ENCODE results near the gene ILDR2. TPM values are rescaled to one million over a fixed set of nuclear protein-coding genes. Genes with fewer than 3 reads are reported as not detected.

Gene ILDR2, protein sequence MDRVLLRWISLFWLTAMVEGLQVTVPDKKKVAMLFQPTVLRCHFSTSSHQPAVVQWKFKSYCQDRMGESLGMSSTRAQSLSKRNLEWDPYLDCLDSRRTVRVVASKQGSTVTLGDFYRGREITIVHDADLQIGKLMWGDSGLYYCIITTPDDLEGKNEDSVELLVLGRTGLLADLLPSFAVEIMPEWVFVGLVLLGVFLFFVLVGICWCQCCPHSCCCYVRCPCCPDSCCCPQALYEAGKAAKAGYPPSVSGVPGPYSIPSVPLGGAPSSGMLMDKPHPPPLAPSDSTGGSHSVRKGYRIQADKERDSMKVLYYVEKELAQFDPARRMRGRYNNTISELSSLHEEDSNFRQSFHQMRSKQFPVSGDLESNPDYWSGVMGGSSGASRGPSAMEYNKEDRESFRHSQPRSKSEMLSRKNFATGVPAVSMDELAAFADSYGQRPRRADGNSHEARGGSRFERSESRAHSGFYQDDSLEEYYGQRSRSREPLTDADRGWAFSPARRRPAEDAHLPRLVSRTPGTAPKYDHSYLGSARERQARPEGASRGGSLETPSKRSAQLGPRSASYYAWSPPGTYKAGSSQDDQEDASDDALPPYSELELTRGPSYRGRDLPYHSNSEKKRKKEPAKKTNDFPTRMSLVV
- total RNA-seq, result not detected in 2 replicates

GRCh38 chr1:166975361-166976129, at the start of gene ILDR2:
Gene ILDR2, minus strand, starts transcription at chr1:166975540. Its CDS starts 272 bp downstream, at chr1:166975268.

GRCh38 chr1:166988974-166989515, 13.7 kb upstream of the ILDR2 start, which contains the start of gene MAEL:
Gene MAEL, plus strand, starts transcription at chr1:166989280. Its CDS starts 73 bp downstream, at chr1:166989353.

GRCh38 chr1:166875734-166876539, 99.4 kb downstream of the ILDR2 start, which contains the start of gene TADA1:
Gene TADA1, minus strand, starts transcription at chr1:166876264. Its CDS starts 31 bp downstream, at chr1:166876233.

Small RNA genes lying within 50 kb of the gene (small RNA-seq; reads per million reads assigned to genes)
- 0.27 reads per million, percentile 4 among the genes with 10 or more reads in this experiment for gene RNA5SP65

Other genes with a start within 250 kb of the ILDR2 start
- gene POGK, start 136.1 kb downstream of the ILDR2 start, total RNA-seq, result 34.3 and 35.5 TPM in 2 replicates
- gene TADA1, start 99.3 kb downstream of the ILDR2 start, total RNA-seq, result 9.1 and 10.3 TPM in 2 replicates
- gene MAEL, start 13.7 kb upstream of the ILDR2 start, total RNA-seq, result 0.33 and 0.67 TPM in 2 replicates
- not detected in 2 replicates for gene GPA33, start 114.8 kb upstream of the ILDR2 start, total RNA-seq
- gene STYXL2, start 118.5 kb upstream of the ILDR2 start, total RNA-seq, result not detected in 2 replicates
- gene POU2F1, start 245.3 kb upstream of the ILDR2 start, total RNA-seq, result 10.5 and 13.7 TPM in 2 replicates